HG03378 (cell line): ENCODE data around the gene POLR1E.
A peak's percentile ranks its signal among the peaks of the same experiment; 100 is the strongest.

ENCODE experiments used
- ATAC-seq: cut with Tn5 transposase; IDR thresholded peaks from one replicate; pipeline ENCODE4 v1.9.1; 2021; ENCODE audit warnings: mild to moderate bottlenecking, moderate library complexity; ENCODE audit not compliant: unreplicated experiment

Gene POLR1E

GRCh38 chr9:37531699-37532098 is 46.0 kb downstream of the POLR1E start:
- ATAC-seq = peak; percentile 50

GRCh38 chr9:37534412-37534811 is 48.7 kb downstream of the POLR1E start:
- ATAC-seq = no peak

GRCh38 chr9:37534901-37535300 is 49.2 kb downstream of the POLR1E start:
- ATAC-seq = no peak

- no peak for ATAC-seq
These were observed 52.4 kb downstream of the POLR1E start for GRCh38 chr9:37538099-37538498.

- ATAC-seq = no peak
These were observed 53.9 kb downstream of the POLR1E start for GRCh38 chr9:37539634-37540033.

- no peak for ATAC-seq
These were observed 54.9 kb downstream of the POLR1E start for GRCh38 chr9:37540634-37541033.

GRCh38 chr9:37541465-37541864 is 55.7 kb downstream of the POLR1E start:
- no peak for ATAC-seq

- ATAC-seq = no peak
These were observed 56.7 kb downstream of the POLR1E start for GRCh38 chr9:37542488-37542887.

- ATAC-seq = no peak
These were observed 57.1 kb downstream of the POLR1E start for GRCh38 chr9:37542895-37543294.

- no peak for ATAC-seq
These were observed 57.7 kb downstream of the POLR1E start for GRCh38 chr9:37543468-37543867.

GRCh38 chr9:37547328-37547878 is 61.7 kb downstream of the POLR1E start:
- no peak for ATAC-seq

GRCh38 chr9:37549527-37549926 is 63.8 kb downstream of the POLR1E start:
- ATAC-seq = no peak

GRCh38 chr9:37550781-37551180 is 65.0 kb downstream of the POLR1E start:
- ATAC-seq = no peak

- no peak for ATAC-seq
These were observed 65.7 kb downstream of the POLR1E start for GRCh38 chr9:37551468-37551867.

GRCh38 chr9:37551888-37552287 is 66.1 kb downstream of the POLR1E start:
- ATAC-seq = no peak
